Ecto neural progenitor cell (in vitro differentiated cells): Measurements from ENCODE around the gene PROSER2.

Experiments
- DNase-seq: peaks from one replicate; pipeline ENCODE4 v3.0.0-alpha.2; 2018; ENCODE audit warnings: low spot score

The PROSER2 gene

GRCh38 chr10:11869743-11870460, 46.7 kb downstream of the PROSER2 start:
- peak; percentile 63 for DNase-seq

GRCh38 chr10:11870461-11870780, 47.3 kb downstream of the PROSER2 start:
- DNase-seq: no peak

GRCh38 chr10:11870900-11871400, 47.8 kb downstream of the PROSER2 start:
- no peak for DNase-seq

- DNase-seq: no peak
These were observed 48.3 kb downstream of the PROSER2 start for GRCh38 chr10:11871466-11871865.

GRCh38 chr10:11874568-11875493, 51.7 kb downstream of the PROSER2 start:
- DNase-seq: peak; percentile 91

- no peak for DNase-seq
These were observed 52.5 kb downstream of the PROSER2 start for GRCh38 chr10:11875494-11876281.

- DNase-seq: no peak
These were observed 53.2 kb downstream of the PROSER2 start for GRCh38 chr10:11876324-11876723.

- no peak for DNase-seq
These were observed 53.8 kb downstream of the PROSER2 start for GRCh38 chr10:11876805-11877590.

GRCh38 chr10:11877591-11877905, 54.4 kb downstream of the PROSER2 start:
- DNase-seq: no peak

- DNase-seq: no peak
These were observed 55.6 kb downstream of the PROSER2 start for GRCh38 chr10:11878776-11879175.

- DNase-seq: no peak
These were observed 56.4 kb downstream of the PROSER2 start for GRCh38 chr10:11879387-11880094.

- DNase-seq: no peak
These were observed 57.2 kb downstream of the PROSER2 start for GRCh38 chr10:11880151-11881029.

GRCh38 chr10:11881030-11881476, 57.9 kb downstream of the PROSER2 start:
- DNase-seq: no peak

GRCh38 chr10:11881477-11882417, 58.6 kb downstream of the PROSER2 start:
- DNase-seq: no peak

GRCh38 chr10:11882646-11883375, 59.7 kb downstream of the PROSER2 start:
- DNase-seq: no peak

- DNase-seq: no peak
These were observed 61.7 kb downstream of the PROSER2 start for GRCh38 chr10:11884706-11885423.

GRCh38 chr10:11885437-11886137, 62.4 kb downstream of the PROSER2 start:
- no peak for DNase-seq
